CD14-positive monocyte (primary cell): ENCODE data around the gene SHISA6. TPM values are rescaled to one million over a fixed set of nuclear protein-coding genes. Genes with fewer than 3 reads are reported as not detected.

Experiments used
- DNase-seq, 3 donors: peaks; one replicate each; pipeline ENCODE4 v3.0.0-alpha.2; 2011 to 2022
- H2AFZ ChIP-seq: 2 replicates; pipeline ENCODE4 v1.6.0; 2012; ENCODE audit warnings: mild to moderate bottlenecking, low read depth, low read length, inconsistent platforms; ENCODE audit not compliant: insufficient read depth, poor library complexity, severe bottlenecking
- H3K27ac ChIP-seq, 2 donors: 1 replicate in 1 of 2; 2 replicates in 1 of 2; pipeline ENCODE4 v1.5.1; 2012 to 2013; ENCODE audit warnings: low read length in 2 of 2, control low read depth in 1 of 2, inconsistent platforms in 1 of 2, low read depth in 1 of 2, mild to moderate bottlenecking in 1 of 2
- H3K27me3 ChIP-seq, 2 donors: one replicate each; pipeline versions ENCODE4 v1.6.0 to v1.6.1; 2011 to 2013; ENCODE audit warnings: low read length in 2 of 2; ENCODE audit not compliant: control insufficient read depth in 2 of 2, insufficient read depth in 2 of 2
- H3K36me3 ChIP-seq, 2 donors: replicated peaks in 1 of 2; 1 replicate in 1 of 2; 2 replicates in 1 of 2; pipeline versions ENCODE4 v1.5.1 to v1.6.1; 2012 to 2013; ENCODE audit warnings: low read length in 2 of 2, control low read depth in 1 of 2, inconsistent platforms in 1 of 2, mild to moderate bottlenecking in 1 of 2; ENCODE audit not compliant: insufficient read depth in 2 of 2, control insufficient read depth in 1 of 2
- H3K4me1 ChIP-seq, 2 donors: 1 replicate in 1 of 2; 2 replicates in 1 of 2; pipeline versions ENCODE4 v1.5.1 to v1.6.1; 2012 to 2013; ENCODE audit warnings: low read length in 2 of 2, control low read depth in 1 of 2, inconsistent platforms in 1 of 2, mild to moderate bottlenecking in 1 of 2, moderate library complexity in 1 of 2; ENCODE audit not compliant: insufficient read depth in 2 of 2, control insufficient read depth in 1 of 2
- H3K4me2 ChIP-seq: replicated peaks from 2 replicates; pipeline ENCODE3; 2012; ENCODE audit warnings: low read length, moderate library complexity, mild to moderate bottlenecking; ENCODE audit not compliant: poor library complexity, severe bottlenecking; ENCODE audit errors: extremely low read depth
- H3K4me3 ChIP-seq, 3 experiments: fragments of 200-600 bp in 1 of 3; sonication (generic) in 1 of 3; replicated peaks in 1 of 3; 1 replicate in 2 of 3; 2 replicates in 1 of 3; pipeline ENCODE4 v1.5.1; 2011 to 2013; ENCODE audit warnings: low read length in 3 of 3, mild to moderate bottlenecking in 3 of 3, control low read depth in 2 of 3, low read depth in 2 of 3, inconsistent platforms in 1 of 3, moderate library complexity in 1 of 3
- H3K79me2 ChIP-seq: 2 replicates; pipeline ENCODE4 v1.6.0; 2012; ENCODE audit warnings: mild to moderate bottlenecking, control low read depth, inconsistent platforms, low read length, moderate library complexity; ENCODE audit not compliant: insufficient read depth
- H3K9ac ChIP-seq: 2 replicates; pipeline ENCODE4 v1.6.0; 2017; ENCODE audit warnings: low read length, mild to moderate bottlenecking; ENCODE audit not compliant: insufficient read depth, poor library complexity, severe bottlenecking
- H3K9me3 ChIP-seq, 2 donors: replicated peaks in 1 of 2; 1 replicate in 1 of 2; 2 replicates in 1 of 2; pipeline versions ENCODE4 v1.5.1 to v1.6.1; 2012 to 2013; ENCODE audit warnings: low read length in 2 of 2, control low read depth in 1 of 2; ENCODE audit not compliant: control insufficient read depth in 1 of 2, insufficient read depth in 1 of 2
- H4K20me1 ChIP-seq: 2 replicates; pipeline ENCODE4 v1.6.0; 2012; ENCODE audit warnings: mild to moderate bottlenecking, low read length, control low read depth, moderate library complexity; ENCODE audit not compliant: insufficient read depth
- H3K27ac Mint-ChIP-seq, 7 donors: one replicate each; pipeline ENCODE4 v1.8.0; 2020; ENCODE audit warnings: mild to moderate bottlenecking in 7 of 7, mixed read lengths in 7 of 7, moderate library complexity in 6 of 7, inconsistent platforms in 2 of 7
- H3K27me3 Mint-ChIP-seq, 3 donors: one replicate each; pipeline ENCODE4 v1.8.0; 2021 to 2022; ENCODE audit warnings: low read depth in 3 of 3, mild to moderate bottlenecking in 3 of 3, mixed read lengths in 3 of 3, moderate library complexity in 3 of 3, inconsistent platforms in 1 of 3
- H3K36me3 Mint-ChIP-seq, 2 donors: one replicate each; pipeline ENCODE4 v1.8.0; 2020; ENCODE audit warnings: mixed read lengths in 2 of 2, inconsistent platforms in 1 of 2, mild to moderate bottlenecking in 1 of 2
- H3K4me1 Mint-ChIP-seq: one replicate; pipeline ENCODE4 v1.8.0; 2020; ENCODE audit warnings: mild to moderate bottlenecking, mixed read lengths
- H3K4me3 Mint-ChIP-seq, 2 donors: one replicate each; pipeline ENCODE4 v1.8.0; 2020; ENCODE audit warnings: mild to moderate bottlenecking in 2 of 2, mixed read lengths in 2 of 2, moderate library complexity in 1 of 2
- H3K9me3 Mint-ChIP-seq, 7 donors: one replicate each; pipeline ENCODE4 v1.8.0; 2020 to 2022; ENCODE audit warnings: mixed read lengths in 7 of 7, mild to moderate bottlenecking in 6 of 7, moderate library complexity in 6 of 7, inconsistent platforms in 2 of 7
- WGBS: methylation state at CpG from one replicate; pipeline ENCODE4 v1.1.5; 2013; ENCODE audit warnings: missing lambda C conversion rate; ENCODE audit not compliant: insufficient coverage; 5-methylcytosine and 5-hydroxymethylcytosine counted together
- intact Hi-C, 2 donors: fragments of 100-400 bp; cut with micrococcal nuclease; formaldehyde crosslinking; loops; one replicate each; pipeline versions ENCODE4 v1.15.0 to v1.15.1; 2023
- polyA plus RNA-seq, 3 donors: library from polyadenylated mRNA; depleted of rRNA in 1 of 3; unstranded in 2 of 3; stranded (reverse) in 1 of 3; fragments of 300-500 nt in 2 of 3; fragments of >200 nt in 1 of 3; fragmentation: Illumina TruSeq in 2 of 3; gene quantifications; 1 replicate in 2 of 3; 2 replicates in 1 of 3; pipeline ENCODE4 v1.2.3, GENCODE V29; 2012 to 2021
- TF ChIP-seq, protein P1 (sequence below): fragments of 200-600 bp; IDR thresholded peaks from one replicate; pipeline ENCODE4 v1.8.0; 2022; ENCODE audit warnings: antibody characterized with exemption, mild to moderate bottlenecking

Gene SHISA6
- polyA plus RNA-seq, 3 donors, result not detected

GRCh38 chr17:11209906-11210305 lies 31.1 kb upstream of the SHISA6 start:
- TF ChIP-seq, protein P1, sequence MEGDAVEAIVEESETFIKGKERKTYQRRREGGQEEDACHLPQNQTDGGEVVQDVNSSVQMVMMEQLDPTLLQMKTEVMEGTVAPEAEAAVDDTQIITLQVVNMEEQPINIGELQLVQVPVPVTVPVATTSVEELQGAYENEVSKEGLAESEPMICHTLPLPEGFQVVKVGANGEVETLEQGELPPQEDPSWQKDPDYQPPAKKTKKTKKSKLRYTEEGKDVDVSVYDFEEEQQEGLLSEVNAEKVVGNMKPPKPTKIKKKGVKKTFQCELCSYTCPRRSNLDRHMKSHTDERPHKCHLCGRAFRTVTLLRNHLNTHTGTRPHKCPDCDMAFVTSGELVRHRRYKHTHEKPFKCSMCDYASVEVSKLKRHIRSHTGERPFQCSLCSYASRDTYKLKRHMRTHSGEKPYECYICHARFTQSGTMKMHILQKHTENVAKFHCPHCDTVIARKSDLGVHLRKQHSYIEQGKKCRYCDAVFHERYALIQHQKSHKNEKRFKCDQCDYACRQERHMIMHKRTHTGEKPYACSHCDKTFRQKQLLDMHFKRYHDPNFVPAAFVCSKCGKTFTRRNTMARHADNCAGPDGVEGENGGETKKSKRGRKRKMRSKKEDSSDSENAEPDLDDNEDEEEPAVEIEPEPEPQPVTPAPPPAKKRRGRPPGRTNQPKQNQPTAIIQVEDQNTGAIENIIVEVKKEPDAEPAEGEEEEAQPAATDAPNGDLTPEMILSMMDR, result no peak
- WGBS, result no CpG with 5 or more reads among the region's 2 CpGs
- no peaks in the 10 kb centered on the region for H3K36me3 ChIP-seq
- no peaks in the 10 kb centered on the region for H3K79me2 ChIP-seq
- H3K27me3 Mint-ChIP-seq, result no peaks in the 10 kb centered on the region
- peaks cover 7 to 35% (median 16%) of the 10 kb centered on the region in 7 donors for H3K9me3 Mint-ChIP-seq
- no peaks in the 10 kb centered on the region for H3K27me3 ChIP-seq
- H2AFZ ChIP-seq, result no peak overlapping the region
- peaks cover 26 to 27% of the 10 kb centered on the region in 2 donors for H3K9me3 ChIP-seq
- intact Hi-C loops, result no loop called here
- H4K20me1 ChIP-seq, result no peaks in the 10 kb centered on the region
- no peak overlapping the region for H3K4me3 ChIP-seq
- no peak overlapping the region for H3K4me3 Mint-ChIP-seq
- no peaks in the 10 kb centered on the region for H3K36me3 Mint-ChIP-seq
- H3K4me2 ChIP-seq, result no peak overlapping the region
- H3K27ac Mint-ChIP-seq, result no peak overlapping the region
- H3K4me1 ChIP-seq, result no peaks in the 10 kb centered on the region
- no peaks in the 10 kb centered on the region for H3K4me1 Mint-ChIP-seq
- H3K9ac ChIP-seq, result no peak overlapping the region
- no peak for DNase-seq
- no peak overlapping the region for H3K27ac ChIP-seq

GRCh38 chr17:11212792-11213191 lies 28.2 kb upstream of the SHISA6 start:
- no peak overlapping the region for H3K27ac ChIP-seq
- DNase-seq, result no peak
- no peaks in the 10 kb centered on the region for H3K27me3 ChIP-seq
- Mint-ChIP-seq H3K36me3 (no peaks in the 10 kb centered on the region), H3K27ac (no peak overlapping the region), H3K4me1 (no peaks in the 10 kb centered on the region), H3K4me3 (no peak overlapping the region), H3K9me3 (peaks cover 5 to 22% (median 11%) of the 10 kb centered on the region in 7 donors), H3K27me3 (no peaks in the 10 kb centered on the region)
- H3K9me3 ChIP-seq, result peaks cover 20 to 23% of the 10 kb centered on the region in 2 donors
- H4K20me1 ChIP-seq, result no peaks in the 10 kb centered on the region
- WGBS, result 93% methylated on average over 2 of the region's 2 CpGs
- H3K79me2 ChIP-seq, result no peaks in the 10 kb centered on the region
- H3K4me3 ChIP-seq, result no peak overlapping the region
- H3K4me2 ChIP-seq, result no peak overlapping the region
- H3K36me3 ChIP-seq, result no peaks in the 10 kb centered on the region
- no peak overlapping the region for H3K9ac ChIP-seq
- no peaks in the 10 kb centered on the region for H3K4me1 ChIP-seq
- intact Hi-C loops, result no loop called here
- H2AFZ ChIP-seq, result no peak overlapping the region
- TF ChIP-seq, protein P1, result no peak
